NCI-H460 (cell line): ENCODE data around the gene NEK8. TPM values are rescaled to one million over a fixed set of nuclear protein-coding genes. Genes with fewer than 3 reads are reported as not detected.
"Not testable (repeated sequence)": the region's sequence is repeated elsewhere in the genome, so short reads cannot be mapped to it uniquely, and the experiment has no call there.

Experiments used
- DNase-seq: peaks from one replicate; pipeline ENCODE4 v3.0.0-alpha.2; 2016; ENCODE audit warnings: low read depth; ENCODE audit errors: extremely low read depth
- total RNA-seq: library from RNA; depleted of rRNA; stranded (reverse); fragments of >200 nt; shearing (Covaris generic); gene quantifications from 2 replicates; pipeline ENCODE4 v1.2.3, GENCODE V29; 2014

NEK8 gene
- total RNA-seq, 1 experiment from 2014 or later = 1.9 TPM

- DNase-seq = no peak
These were observed 21.3 kb upstream of the NEK8 start for GRCh38 chr17:28707339-28707720.

GRCh38 chr17:28710861-28711722 is 17.5 kb upstream of the NEK8 start:
- DNase-seq = peak; percentile 86

- no peak for DNase-seq
These were observed 16.9 kb upstream of the NEK8 start, which contains the start of gene PROCA1 for GRCh38 chr17:28711723-28712031. TSS of gene PROCA1 (minus strand) at chr17:28711888. CDS start at chr17:28711660, 228 bp downstream.

GRCh38 chr17:28712032-28712704 is 16.4 kb upstream of the NEK8 start:
- no peak for DNase-seq

GRCh38 chr17:28712705-28713415 is 15.7 kb upstream of the NEK8 start:
- DNase-seq = no peak

- no peak for DNase-seq
These were observed 14.3 kb upstream of the NEK8 start for GRCh38 chr17:28714281-28714680.

GRCh38 chr17:28715217-28715616 is 13.4 kb upstream of the NEK8 start:
- no peak for DNase-seq

GRCh38 chr17:28716740-28717577 is 11.6 kb upstream of the NEK8 start:
- DNase-seq = no peak

GRCh38 chr17:28717578-28718332 is 10.8 kb upstream of the NEK8 start, which contains the start of gene RAB34:
TSS of gene RAB34 (minus strand) at chr17:28717868. CDS start at chr17:28717266, 602 bp downstream.
- peak; percentile 76 for DNase-seq

- DNase-seq = no peak
These were observed 10.1 kb upstream of the NEK8 start for GRCh38 chr17:28718333-28719020.

- no peak for DNase-seq
These were observed 9.6 kb upstream of the NEK8 start for GRCh38 chr17:28719021-28719433.

- DNase-seq = no peak
These were observed 8.2 kb upstream of the NEK8 start for GRCh38 chr17:28720247-28720996.

- DNase-seq = not testable (repeated sequence)
These were observed 7.6 kb upstream of the NEK8 start for GRCh38 chr17:28720997-28721329.

GRCh38 chr17:28722417-28723158 is 6.0 kb upstream of the NEK8 start:
- DNase-seq = no peak

GRCh38 chr17:28723159-28723835 is 5.3 kb upstream of the NEK8 start:
- DNase-seq = no peak

- not testable (repeated sequence) for DNase-seq
These were observed 4.6 kb upstream of the NEK8 start for GRCh38 chr17:28723836-28724499.
